GM18498 (cell line): ENCODE results near the gene TAF1L.
A peak's percentile ranks its signal among the peaks of the same experiment; 100 is the strongest.

Experiments
- ATAC-seq: cut with Tn5 transposase; IDR thresholded peaks from one replicate; pipeline ENCODE4 v1.9.1; 2021; ENCODE audit warnings: mild to moderate bottlenecking, moderate library complexity; ENCODE audit not compliant: unreplicated experiment

TAF1L gene

GRCh38 chr9:32589083-32589723, 46.3 kb downstream of the TAF1L start:
- peak; percentile 71 for ATAC-seq

GRCh38 chr9:32587901-32588300, 47.6 kb downstream of the TAF1L start:
- ATAC-seq = no peak

GRCh38 chr9:32584784-32585183, 50.7 kb downstream of the TAF1L start:
- no peak for ATAC-seq

GRCh38 chr9:32581512-32582143, 53.8 kb downstream of the TAF1L start:
- ATAC-seq = peak; percentile 53

GRCh38 chr9:32580631-32581300, 54.7 kb downstream of the TAF1L start:
- no peak for ATAC-seq

GRCh38 chr9:32579706-32580331, 55.6 kb downstream of the TAF1L start:
- ATAC-seq = peak; percentile 58
